AG04450 (cell line): ENCODE measurements around the gene CNTN1. TPM values are rescaled to one million over a fixed set of nuclear protein-coding genes. Genes with fewer than 3 reads are reported as not detected.

ENCODE experiments used
- CTCF ChIA-PET: fragments of 300-600, 350-600 bp; formaldehyde crosslinking; extraction: SDS; loops from one replicate; lab custom pipeline; 2022; ENCODE audit warnings: antibody characterized with exemption, inconsistent platforms; lab: Charles Lee
- POLR2A ChIA-PET: fragments of 350-600 bp; formaldehyde crosslinking; extraction: SDS; loops from one replicate; lab custom pipeline; 2021; ENCODE audit warnings: antibody characterized with exemption, inconsistent platforms; lab: Yijun Ruan, JAX
- DNase-seq: peaks from one replicate; pipeline ENCODE4 v3.0.0-alpha.2; 2011; ENCODE audit warnings: low read depth, low spot score
- H3K27ac ChIP-seq: one replicate; pipeline ENCODE4 v1.5.1; 2012; ENCODE audit warnings: low read depth, low read length, control low read depth
- H3K27me3 ChIP-seq: one replicate; pipeline ENCODE4 v1.6.0; 2012; ENCODE audit warnings: low read length; ENCODE audit not compliant: control insufficient read depth, insufficient read depth
- H3K4me3 ChIP-seq: 2 replicates; pipeline ENCODE4 v1.5.1; 2011; ENCODE audit warnings: mild to moderate bottlenecking, low read depth, low read length, control low read depth
- H3K9me3 ChIP-seq: 2 replicates; pipeline ENCODE4 v1.5.1; 2012; ENCODE audit warnings: low read length; ENCODE audit not compliant: control insufficient read depth, insufficient read depth
- polyA plus RNA-seq: library from polyadenylated mRNA; depleted of rRNA; stranded (reverse); fragments of >200 nt; gene quantifications from 2 replicates; pipeline ENCODE4 v1.2.3, GENCODE V29; 2011
- TF ChIP-seq, protein P1 (sequence below): IDR thresholded peaks from 2 replicates; pipeline ENCODE4 v1.5.1; 2011; ENCODE audit warnings: low read depth, low read length, control low read depth, inconsistent platforms

The CNTN1 gene
- polyA plus RNA-seq, 1 experiment, result 0.19 TPM

DNA sequence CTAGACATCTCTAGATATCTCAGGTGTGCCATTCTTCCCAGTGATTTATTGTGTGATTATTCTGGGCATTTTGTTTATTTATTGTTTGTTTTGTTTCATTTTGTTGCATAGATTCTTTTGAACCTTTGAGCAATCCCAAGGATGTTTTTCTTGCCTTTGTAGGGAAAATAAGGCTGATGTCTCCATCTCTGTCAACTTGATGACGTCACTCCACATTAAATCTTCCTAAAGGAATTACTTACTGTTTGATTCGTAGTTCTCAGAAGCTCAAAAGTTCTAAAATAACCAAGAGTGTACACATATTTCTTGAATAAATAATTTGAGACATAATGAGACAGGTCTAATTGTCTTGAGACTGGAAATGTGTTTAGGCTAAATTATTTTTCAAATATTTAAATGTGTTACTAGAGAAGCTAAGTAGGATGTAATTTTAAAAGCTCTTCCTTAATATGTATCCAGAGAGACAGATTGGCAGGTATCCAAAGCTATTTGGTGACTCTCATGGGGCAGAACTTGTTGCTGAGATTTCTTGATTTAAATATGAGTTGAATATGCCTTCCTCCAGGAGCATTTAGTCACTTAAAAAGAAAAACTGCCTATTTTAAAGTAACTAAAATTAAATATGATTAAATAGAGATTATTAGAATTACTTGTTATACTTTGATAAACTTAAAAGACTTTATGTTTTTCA, 128.7 kb downstream of the CNTN1 start:
- TF ChIP-seq, protein P1, sequence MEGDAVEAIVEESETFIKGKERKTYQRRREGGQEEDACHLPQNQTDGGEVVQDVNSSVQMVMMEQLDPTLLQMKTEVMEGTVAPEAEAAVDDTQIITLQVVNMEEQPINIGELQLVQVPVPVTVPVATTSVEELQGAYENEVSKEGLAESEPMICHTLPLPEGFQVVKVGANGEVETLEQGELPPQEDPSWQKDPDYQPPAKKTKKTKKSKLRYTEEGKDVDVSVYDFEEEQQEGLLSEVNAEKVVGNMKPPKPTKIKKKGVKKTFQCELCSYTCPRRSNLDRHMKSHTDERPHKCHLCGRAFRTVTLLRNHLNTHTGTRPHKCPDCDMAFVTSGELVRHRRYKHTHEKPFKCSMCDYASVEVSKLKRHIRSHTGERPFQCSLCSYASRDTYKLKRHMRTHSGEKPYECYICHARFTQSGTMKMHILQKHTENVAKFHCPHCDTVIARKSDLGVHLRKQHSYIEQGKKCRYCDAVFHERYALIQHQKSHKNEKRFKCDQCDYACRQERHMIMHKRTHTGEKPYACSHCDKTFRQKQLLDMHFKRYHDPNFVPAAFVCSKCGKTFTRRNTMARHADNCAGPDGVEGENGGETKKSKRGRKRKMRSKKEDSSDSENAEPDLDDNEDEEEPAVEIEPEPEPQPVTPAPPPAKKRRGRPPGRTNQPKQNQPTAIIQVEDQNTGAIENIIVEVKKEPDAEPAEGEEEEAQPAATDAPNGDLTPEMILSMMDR, result no peak
- DNase-seq, result no peak
- Histone ChIP-seq H3K9me3 (no peaks in the 10 kb centered on the region), H3K27ac (no peak overlapping the region), H3K27me3 (no peaks in the 10 kb centered on the region), H3K4me3 (no peak overlapping the region)
- POLR2A ChIA-PET, result no interaction called here
- CTCF ChIA-PET, result no interaction called here

DNA sequence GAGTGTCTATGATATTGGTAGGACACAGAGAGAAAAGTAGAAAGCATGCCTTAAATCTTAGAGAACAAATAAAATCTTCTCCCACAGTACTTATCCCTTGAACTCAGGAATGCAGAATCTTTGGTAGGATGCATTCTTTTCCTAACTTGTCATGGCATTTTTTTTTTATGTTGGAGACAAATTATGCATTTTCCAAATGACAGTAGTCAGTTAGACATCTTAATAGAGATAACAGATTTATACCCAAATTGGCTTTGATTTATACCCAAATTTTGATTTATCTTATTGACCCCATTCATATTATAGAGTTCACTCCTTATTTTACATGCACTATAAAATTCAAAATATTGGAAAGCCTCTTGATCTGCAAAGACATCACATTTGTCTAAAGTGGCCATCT, 132.9 kb downstream of the CNTN1 start:
- Histone ChIP-seq H3K9me3 (no peaks in the 10 kb centered on the region), H3K27me3 (no peaks in the 10 kb centered on the region), H3K4me3 (no peak overlapping the region), H3K27ac (no peak overlapping the region)
- POLR2A ChIA-PET, result no interaction called here
- DNase-seq, result no peak
- TF ChIP-seq, protein P1, result no peak
- CTCF ChIA-PET, result no interaction called here

DNA sequence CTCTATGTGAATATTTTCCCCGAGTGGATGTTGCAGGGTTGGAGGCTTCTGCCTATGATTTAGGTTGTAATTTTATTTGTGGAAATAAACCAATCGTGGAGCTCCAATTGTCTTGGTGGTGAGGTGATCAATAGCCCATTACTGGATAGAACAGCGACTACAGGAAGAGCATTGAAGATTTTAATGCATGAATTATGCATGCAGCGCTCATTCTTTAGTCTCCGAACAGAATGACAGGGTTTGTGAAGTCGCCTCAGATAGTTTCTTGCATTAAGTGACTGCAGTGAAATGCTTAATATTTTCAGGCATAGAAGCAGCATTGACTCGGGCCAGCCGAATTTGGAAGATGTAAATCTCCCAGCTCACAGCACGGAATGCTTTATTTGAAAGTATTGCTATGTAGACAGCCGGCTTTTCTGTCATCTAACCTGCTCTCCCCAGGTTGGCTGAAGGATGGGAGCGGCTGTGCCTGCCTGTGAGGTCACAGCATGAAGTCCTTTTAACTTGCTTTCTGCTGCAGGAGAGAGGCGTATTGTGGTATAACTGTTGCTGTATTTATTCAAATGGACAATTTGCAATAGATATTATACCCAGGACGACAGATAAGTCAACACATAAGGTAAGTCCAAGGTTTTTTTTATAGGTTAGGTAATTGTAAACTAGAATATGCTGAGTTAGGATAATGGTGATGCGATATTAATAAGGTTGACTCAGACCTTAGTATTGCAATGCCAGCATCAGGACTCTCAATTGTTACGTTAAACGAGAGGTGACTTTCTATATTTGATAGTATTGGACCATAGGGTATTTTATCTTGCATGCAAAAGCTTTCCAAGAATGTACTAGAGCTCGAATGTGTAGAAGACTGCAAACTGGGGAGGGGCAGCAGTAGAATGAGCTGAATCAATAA, 135.7 kb downstream of the CNTN1 start:
- ChIA-PET CTCF (no interaction called here), POLR2A (no interaction called here)
- Histone ChIP-seq H3K27me3 (no peaks in the 10 kb centered on the region), H3K9me3 (no peaks in the 10 kb centered on the region), H3K4me3 (no peak overlapping the region), H3K27ac (no peak overlapping the region)
- TF ChIP-seq, protein P1, result no peak
- DNase-seq, result no peak

DNA sequence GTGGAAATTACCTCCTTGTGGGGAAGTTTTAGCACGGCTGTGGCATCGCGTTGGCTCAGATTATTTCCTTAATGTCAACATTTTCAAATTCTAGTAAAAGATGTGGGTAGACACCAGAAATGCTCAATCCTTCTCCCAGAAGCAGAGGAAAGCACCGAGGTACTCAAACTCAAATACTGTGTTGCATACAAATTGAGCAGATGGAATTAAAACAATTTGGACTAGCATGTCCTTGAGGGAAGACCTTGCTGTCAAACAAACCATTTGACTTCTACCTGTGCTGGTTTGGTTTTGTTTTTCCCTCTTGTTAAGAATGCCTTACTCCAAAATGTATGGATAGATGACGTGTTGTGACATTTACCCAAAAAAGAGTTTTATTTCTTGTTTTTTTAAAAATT, 136.4 kb downstream of the CNTN1 start:
- DNase-seq, result no peak
- ChIA-PET POLR2A (no interaction called here), CTCF (no interaction called here)
- Histone ChIP-seq H3K27me3 (no peaks in the 10 kb centered on the region), H3K4me3 (no peak overlapping the region), H3K9me3 (no peaks in the 10 kb centered on the region), H3K27ac (no peak overlapping the region)
- TF ChIP-seq, protein P1, result no peak

DNA sequence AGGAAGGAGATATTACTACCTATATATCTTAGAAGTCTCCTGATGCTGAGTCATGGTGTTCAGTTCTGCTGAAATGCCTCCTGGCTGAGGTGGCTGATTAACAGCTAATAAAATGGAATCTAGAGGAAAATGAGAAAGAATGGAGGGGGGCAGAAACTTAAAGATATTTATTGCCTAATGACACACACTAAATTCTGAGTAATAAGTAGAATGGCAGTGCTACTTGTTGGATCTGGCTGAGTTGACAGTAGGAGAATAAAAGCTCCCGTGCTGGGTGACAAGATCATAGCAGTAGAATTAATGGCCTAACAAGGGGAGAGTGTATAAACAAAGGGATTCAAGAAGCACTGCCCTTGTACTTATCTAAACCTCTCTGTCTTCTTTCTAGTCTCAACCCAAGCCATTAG, 137.5 kb downstream of the CNTN1 start:
- no peak for DNase-seq
- Histone ChIP-seq H3K27me3 (no peaks in the 10 kb centered on the region), H3K4me3 (no peak overlapping the region), H3K9me3 (no peaks in the 10 kb centered on the region), H3K27ac (no peak overlapping the region)
- TF ChIP-seq, protein P1, result no peak
- CTCF ChIA-PET, result no interaction called here
- POLR2A ChIA-PET, result no interaction called here
